T47D (cell line): ENCODE measurements around the gene RETREG3.
A peak's percentile ranks its signal among the peaks of the same experiment; 100 is the strongest.
"Not testable (repeated sequence)": the region's sequence is repeated elsewhere in the genome, so short reads cannot be mapped to it uniquely, and the experiment has no call there.

Source experiments
- DNase-seq, 2 experiments: peaks; one replicate each; pipeline versions ENCODE4 v3.0.0 to v3.0.0-alpha.2; 2011 to 2012; ENCODE audit warnings: low read depth in 1 of 2, low spot score in 1 of 2
- JUND ChIP-seq: IDR thresholded peaks from 2 replicates; pipeline ENCODE4 v1.6.1; 2012; ENCODE audit warnings: low read depth
- in situ Hi-C: cut with HindIII; loops from 2 replicates; pipeline ENCODE4 v1.10.0; 2016; ENCODE audit warnings: low sequenced_read_pairs, low pct_unique_long_range_greater_than_20kb

Gene RETREG3

GRCh38 chr17:42548070-42548837 lies 60.9 kb downstream of the RETREG3 start:
- DNase-seq, result no peak
- in situ Hi-C loops, result no loop called here
- no peak for TF ChIP-seq JUND

DNA sequence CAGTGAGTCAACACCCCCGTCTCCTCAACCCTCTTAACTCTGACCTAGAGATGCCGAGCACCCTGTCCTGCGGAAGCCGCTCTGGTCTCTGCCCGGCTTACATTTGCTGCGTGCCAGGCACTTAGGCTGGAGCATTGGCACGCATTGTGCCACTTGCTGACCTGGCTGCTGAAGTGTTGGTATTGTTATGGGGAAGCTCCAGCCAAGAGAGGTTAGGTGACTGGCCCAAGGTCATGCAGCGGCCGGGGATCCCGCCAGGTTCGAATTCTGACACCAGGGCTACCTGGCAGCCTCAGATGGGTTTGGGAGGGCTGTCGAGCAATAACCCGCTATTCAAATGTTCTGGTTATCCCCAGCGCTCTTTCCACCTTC lies 61.5 kb downstream of the RETREG3 start:
- peak in 1 of 2 experiments; percentile 18 for DNase-seq
- in situ Hi-C loops, result no loop called here
- TF ChIP-seq JUND, result no peak

- in situ Hi-C loops, result no loop called here
- peak in 1 of 2 experiments; percentile 53 for DNase-seq
- no peak for TF ChIP-seq JUND
Observed at GRCh38 chr17:42547001-42547461, 62.1 kb downstream of the RETREG3 start.

GRCh38 chr17:42545755-42546505 lies 63.2 kb downstream of the RETREG3 start:
- in situ Hi-C loops, result not testable (repeated sequence)
- DNase-seq, result peak in 1 of 2 experiments; percentile 96

DNA sequence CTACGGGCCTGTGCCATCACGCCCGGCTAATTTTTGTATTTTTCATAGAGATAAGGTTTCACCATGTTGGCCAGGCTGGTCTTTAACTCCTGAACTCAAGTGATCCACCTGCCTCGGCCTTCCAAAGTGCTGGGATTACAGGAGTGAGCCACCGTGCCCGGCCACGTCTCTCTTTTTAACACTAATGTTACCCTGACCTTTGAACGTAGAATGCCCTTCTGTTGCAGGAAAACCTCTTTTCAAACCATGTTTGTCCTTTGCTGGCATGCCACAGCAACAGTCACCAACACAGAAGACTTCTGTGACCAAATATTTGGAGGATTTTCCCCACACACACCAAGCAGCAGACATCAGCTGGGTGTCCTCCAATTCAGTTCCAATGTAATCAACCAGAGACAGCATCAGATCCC lies 64.3 kb downstream of the RETREG3 start:
- TF ChIP-seq JUND, result no peak
- DNase-seq, result peak in 1 of 2 experiments; percentile 23
- in situ Hi-C loops, result no loop called here

GRCh38 chr17:42543190-42544079 lies 65.7 kb downstream of the RETREG3 start:
- no peak for TF ChIP-seq JUND
- DNase-seq, result no peak
- in situ Hi-C loops, result no loop called here

DNA sequence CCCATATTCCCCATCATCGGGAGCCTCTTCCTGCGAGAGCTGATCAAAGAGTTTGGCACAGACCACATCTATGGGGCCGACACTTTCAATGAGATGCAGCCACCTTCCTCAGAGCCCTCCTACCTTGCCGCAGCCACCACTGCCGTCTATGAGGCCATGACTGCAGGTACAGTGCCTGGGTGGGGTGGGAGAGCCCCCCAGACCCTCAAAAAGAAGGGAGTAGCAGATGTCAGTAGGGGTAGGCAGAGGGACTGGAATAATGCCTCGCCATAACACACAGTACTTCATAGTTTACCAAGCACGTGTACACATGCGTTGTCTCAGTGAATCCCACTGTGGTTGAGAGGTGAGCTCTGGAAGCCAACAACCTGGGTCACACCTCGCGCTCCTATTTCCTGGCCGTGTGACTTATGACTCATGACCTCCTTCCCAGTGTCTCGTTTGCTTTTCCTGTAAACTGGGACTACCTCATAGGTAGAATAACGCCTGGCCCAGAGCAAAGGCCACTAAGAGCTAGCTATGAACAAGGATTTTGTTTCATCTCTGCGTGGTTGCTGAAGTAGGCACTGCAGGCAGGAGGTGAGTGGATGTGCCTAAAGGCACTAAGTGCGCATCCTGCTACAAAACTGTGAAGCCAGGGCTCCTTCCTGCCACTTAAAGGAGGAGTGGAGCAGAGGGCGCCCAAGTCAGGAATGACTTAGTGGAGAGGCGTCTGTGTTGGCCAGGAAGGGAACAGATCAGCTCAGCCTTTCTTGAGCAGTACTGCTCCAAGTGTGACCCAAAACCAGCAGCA lies 67.9 kb downstream of the RETREG3 start:
- no peak for TF ChIP-seq JUND
- no peak for DNase-seq
- in situ Hi-C loops, result no loop called here

GRCh38 chr17:42540558-42540957 lies 68.6 kb downstream of the RETREG3 start:
- in situ Hi-C loops, DNase-seq: not testable (repeated sequence)

- no peak for TF ChIP-seq JUND
- in situ Hi-C loops, result no loop called here
- no peak for DNase-seq
Observed at GRCh38 chr17:42538482-42538881, 70.7 kb downstream of the RETREG3 start.

DNA sequence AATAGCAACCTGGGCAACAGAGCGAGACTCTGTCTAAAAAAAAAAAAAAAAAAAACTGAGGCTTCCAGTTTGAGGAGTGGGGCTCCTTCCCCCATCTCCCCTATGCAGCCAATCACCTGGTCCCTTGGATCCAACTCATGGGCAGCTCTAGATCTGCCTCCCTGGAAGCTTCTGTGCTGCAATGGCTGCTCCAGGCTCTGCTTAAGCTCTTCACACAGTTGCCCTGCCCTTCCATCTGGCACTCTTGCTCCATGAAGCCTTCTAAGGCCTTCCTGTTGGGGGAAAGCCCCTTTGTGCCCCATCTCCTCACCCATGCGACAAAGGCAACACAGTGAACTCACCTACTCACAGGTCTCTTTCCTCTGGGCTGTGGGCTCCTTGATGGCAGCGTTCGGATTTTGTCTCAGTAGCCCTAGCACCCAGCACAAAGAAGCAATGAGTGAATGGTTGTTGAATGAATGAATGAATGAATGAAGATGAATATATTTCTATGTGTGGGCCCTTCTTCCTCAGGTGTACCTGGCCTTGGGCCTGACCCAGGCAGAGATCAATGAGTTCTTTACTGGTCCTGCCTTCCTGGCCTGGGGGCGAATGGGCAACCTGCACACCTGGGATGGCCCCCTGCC lies 71.2 kb downstream of the RETREG3 start:
- in situ Hi-C loops, result no loop called here
- no peak for DNase-seq

GRCh38 chr17:42537156-42537805 lies 71.9 kb downstream of the RETREG3 start:
- no peak for DNase-seq
- in situ Hi-C loops, result no loop called here
- TF ChIP-seq JUND, result no peak

More for the DNA sequence above, 71.2 kb downstream of the RETREG3 start:
- no peak for TF ChIP-seq JUND
